CD4-positive, alpha-beta T cell treated with Interleukin-4 for 4 hours (primary cell): Measurements from ENCODE around the gene PPP2CA.
"Not testable (repeated sequence)": the region's sequence is repeated elsewhere in the genome, so short reads cannot be mapped to it uniquely, and the experiment has no call there.

ENCODE experiments used
- DNase-seq: peaks from one replicate; pipeline ENCODE4 v3.0.0-alpha.2; 2020

PPP2CA gene

GRCh38 chr5:134225780-134226440 is at the start of gene PPP2CA:
PPP2CA (minus strand) TSS chr5:134226073; CDS start chr5:134225861, 212 bp downstream.
- DNase-seq: peak; percentile 99

- no peak for DNase-seq
Observed at GRCh38 chr5:134273642-134274395, 47.9 kb upstream of the PPP2CA start.

- DNase-seq: no peak
Observed at GRCh38 chr5:134271059-134271458, 45.2 kb upstream of the PPP2CA start.

GRCh38 chr5:134268919-134269318 is 43.0 kb upstream of the PPP2CA start:
- no peak for DNase-seq

GRCh38 chr5:134268019-134268601 is 42.2 kb upstream of the PPP2CA start:
- DNase-seq: no peak

GRCh38 chr5:134267366-134268018 is 41.6 kb upstream of the PPP2CA start:
- DNase-seq: no peak

- no peak for DNase-seq
Observed at GRCh38 chr5:134263801-134264200, 37.9 kb upstream of the PPP2CA start.

- DNase-seq: not testable (repeated sequence)
Observed at GRCh38 chr5:134262629-134263028, 36.8 kb upstream of the PPP2CA start.

- no peak for DNase-seq
Observed at GRCh38 chr5:134258896-134259295, 33.0 kb upstream of the PPP2CA start.

GRCh38 chr5:134257176-134257575 is 31.3 kb upstream of the PPP2CA start:
- DNase-seq: no peak

- DNase-seq: no peak
Observed at GRCh38 chr5:134255418-134256150, 29.7 kb upstream of the PPP2CA start.

- not testable (repeated sequence) for DNase-seq
Observed at GRCh38 chr5:134253368-134254153, 27.7 kb upstream of the PPP2CA start.

GRCh38 chr5:134252671-134253070 is 26.8 kb upstream of the PPP2CA start:
- DNase-seq: no peak

GRCh38 chr5:134250949-134251348 is 25.1 kb upstream of the PPP2CA start:
- DNase-seq: no peak

GRCh38 chr5:134249469-134250379 is 23.9 kb upstream of the PPP2CA start:
- peak; percentile 15 for DNase-seq

- no peak for DNase-seq
Observed at GRCh38 chr5:134248256-134248655, 22.4 kb upstream of the PPP2CA start.

GRCh38 chr5:134247428-134248224 is 21.8 kb upstream of the PPP2CA start:
- no peak for DNase-seq

- no peak for DNase-seq
Observed at GRCh38 chr5:134246771-134247427, 21.0 kb upstream of the PPP2CA start.

- DNase-seq: no peak
Observed at GRCh38 chr5:134245692-134246091, 19.8 kb upstream of the PPP2CA start.
